OCI-LY1 (cell line): ENCODE data around the gene WEE1.

Experiments
- CTCF ChIP-seq: fragments of 200-600 bp; sonication (generic), shearing (Covaris generic); IDR thresholded peaks from 2 replicates; pipeline ENCODE4 v1.5.1; 2017; ENCODE audit warnings: mild to moderate bottlenecking, antibody characterized with exemption, low read length, moderate library complexity, mixed read lengths
- EZH2 ChIP-seq: fragments of 200-600 bp; sonication (generic), shearing (Covaris generic); IDR thresholded peaks from 2 replicates; pipeline ENCODE4 v1.8.0; 2017; ENCODE audit warnings: borderline replicate concordance, mixed run types, mild to moderate bottlenecking, antibody characterized with exemption, low read length, moderate library complexity, mixed read lengths

- no peak for TF ChIP-seq CTCF
- TF ChIP-seq EZH2: no peak
Observed at GRCh38 chr11:9569588-9570164, 3.8 kb upstream of the WEE1 start.
